Fibroblast of mammary gland (primary cell): ENCODE measurements around the gene TRIM26.

Experiments used
- DNase-seq: peaks from one replicate; pipeline ENCODE4 v3.0.0-alpha.2; 2010; ENCODE audit warnings: low read depth
- H3K4me3 ChIP-seq: 2 replicates; pipeline ENCODE4 v1.5.1; 2011; ENCODE audit warnings: low read depth, mild to moderate bottlenecking, low read length, moderate library complexity; ENCODE audit not compliant: control insufficient read depth
- TF ChIP-seq, protein P1 (sequence below): conservative IDR thresholded peaks from 2 replicates; pipeline ENCODE4 v1.5.1; 2011; ENCODE audit warnings: low read depth, low read length, inconsistent platforms; ENCODE audit not compliant: control insufficient read depth, insufficient read depth

TRIM26 gene

DNA sequence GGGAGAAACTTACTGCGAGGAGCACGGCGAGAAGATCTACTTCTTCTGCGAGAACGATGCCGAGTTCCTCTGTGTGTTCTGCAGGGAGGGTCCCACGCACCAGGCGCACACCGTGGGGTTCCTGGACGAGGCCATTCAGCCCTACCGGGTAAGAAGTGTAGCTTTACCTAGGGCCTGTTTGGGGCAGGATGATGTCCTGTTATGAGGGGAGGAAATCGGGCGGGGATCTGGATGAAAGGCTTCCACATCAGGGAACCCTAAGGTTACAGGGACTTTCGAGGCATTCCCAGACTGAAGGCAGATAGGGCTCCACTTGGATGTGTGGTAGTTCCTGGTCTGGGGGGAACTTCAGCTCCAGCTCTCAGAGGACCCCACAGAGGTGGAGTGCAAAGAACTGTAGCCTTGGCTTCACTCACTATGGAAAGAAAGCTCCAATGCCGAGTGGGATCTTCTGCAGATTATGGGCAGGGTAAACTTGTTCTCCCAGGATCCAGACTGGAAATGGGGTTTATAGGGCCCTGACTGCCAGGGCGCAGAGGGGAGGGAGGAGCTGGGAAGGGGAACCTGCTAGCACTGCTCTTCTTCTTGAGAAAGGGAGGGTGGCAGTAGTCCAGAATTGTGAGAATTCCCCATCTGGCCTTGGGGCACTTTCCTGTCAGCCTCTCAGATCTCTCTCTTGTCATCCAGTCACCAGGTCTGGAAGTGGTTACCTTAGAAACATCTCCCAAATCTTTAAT, 49.1 kb downstream of the TRIM26 start:
- no peak for DNase-seq
- H3K4me3 ChIP-seq = no peak overlapping the region
- TF ChIP-seq, protein P1, sequence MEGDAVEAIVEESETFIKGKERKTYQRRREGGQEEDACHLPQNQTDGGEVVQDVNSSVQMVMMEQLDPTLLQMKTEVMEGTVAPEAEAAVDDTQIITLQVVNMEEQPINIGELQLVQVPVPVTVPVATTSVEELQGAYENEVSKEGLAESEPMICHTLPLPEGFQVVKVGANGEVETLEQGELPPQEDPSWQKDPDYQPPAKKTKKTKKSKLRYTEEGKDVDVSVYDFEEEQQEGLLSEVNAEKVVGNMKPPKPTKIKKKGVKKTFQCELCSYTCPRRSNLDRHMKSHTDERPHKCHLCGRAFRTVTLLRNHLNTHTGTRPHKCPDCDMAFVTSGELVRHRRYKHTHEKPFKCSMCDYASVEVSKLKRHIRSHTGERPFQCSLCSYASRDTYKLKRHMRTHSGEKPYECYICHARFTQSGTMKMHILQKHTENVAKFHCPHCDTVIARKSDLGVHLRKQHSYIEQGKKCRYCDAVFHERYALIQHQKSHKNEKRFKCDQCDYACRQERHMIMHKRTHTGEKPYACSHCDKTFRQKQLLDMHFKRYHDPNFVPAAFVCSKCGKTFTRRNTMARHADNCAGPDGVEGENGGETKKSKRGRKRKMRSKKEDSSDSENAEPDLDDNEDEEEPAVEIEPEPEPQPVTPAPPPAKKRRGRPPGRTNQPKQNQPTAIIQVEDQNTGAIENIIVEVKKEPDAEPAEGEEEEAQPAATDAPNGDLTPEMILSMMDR = no peak

DNA sequence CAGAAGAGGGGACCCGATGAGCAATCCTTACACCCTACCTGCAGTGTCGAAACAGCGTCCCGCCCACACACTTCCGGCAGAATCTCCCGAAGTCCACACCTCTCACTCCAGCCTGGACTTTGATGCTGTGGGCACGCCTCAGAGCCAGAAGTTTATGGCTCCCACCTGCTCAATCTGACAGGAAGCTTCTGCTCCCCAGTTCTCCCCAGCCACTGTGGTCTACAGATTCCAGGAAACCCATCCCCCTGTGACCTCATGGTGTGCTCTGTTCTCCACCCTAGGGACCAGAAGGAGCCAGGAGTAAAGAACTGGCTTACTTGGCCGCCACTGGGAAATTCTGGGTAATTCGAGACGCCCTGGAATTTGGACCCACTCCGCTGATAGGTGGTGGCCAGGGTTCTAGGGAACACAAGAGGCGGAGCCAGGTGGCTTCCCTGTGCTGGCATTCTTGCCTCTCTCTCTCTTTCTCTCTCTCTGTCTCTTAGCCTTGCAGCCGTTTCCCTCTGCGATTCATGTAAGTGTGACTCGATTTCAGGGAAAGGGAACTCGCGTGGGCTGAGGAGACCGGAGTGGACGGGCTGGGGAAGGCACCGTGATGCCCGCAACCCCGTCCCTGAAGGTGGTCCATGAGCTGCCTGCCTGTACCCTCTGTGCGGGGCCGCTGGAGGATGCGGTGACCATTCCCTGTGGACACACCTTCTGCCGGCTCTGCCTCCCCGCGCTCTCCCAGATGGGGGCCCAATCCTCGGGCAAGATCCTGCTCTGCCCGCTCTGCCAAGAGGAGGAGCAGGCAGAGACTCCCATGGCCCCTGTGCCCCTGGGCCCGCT, 49.9 kb downstream of the TRIM26 start, which contains the start of gene TRIM15:
Gene TRIM15 (plus strand): TSS at position 457 of the 828 bp plus-strand sequence. CDS start 139 bp downstream, at position 596.
- H3K4me3 ChIP-seq = no peak within 1 kb of the TSS
- DNase-seq = no peak
- TF ChIP-seq, protein P1 = no peak

DNA sequence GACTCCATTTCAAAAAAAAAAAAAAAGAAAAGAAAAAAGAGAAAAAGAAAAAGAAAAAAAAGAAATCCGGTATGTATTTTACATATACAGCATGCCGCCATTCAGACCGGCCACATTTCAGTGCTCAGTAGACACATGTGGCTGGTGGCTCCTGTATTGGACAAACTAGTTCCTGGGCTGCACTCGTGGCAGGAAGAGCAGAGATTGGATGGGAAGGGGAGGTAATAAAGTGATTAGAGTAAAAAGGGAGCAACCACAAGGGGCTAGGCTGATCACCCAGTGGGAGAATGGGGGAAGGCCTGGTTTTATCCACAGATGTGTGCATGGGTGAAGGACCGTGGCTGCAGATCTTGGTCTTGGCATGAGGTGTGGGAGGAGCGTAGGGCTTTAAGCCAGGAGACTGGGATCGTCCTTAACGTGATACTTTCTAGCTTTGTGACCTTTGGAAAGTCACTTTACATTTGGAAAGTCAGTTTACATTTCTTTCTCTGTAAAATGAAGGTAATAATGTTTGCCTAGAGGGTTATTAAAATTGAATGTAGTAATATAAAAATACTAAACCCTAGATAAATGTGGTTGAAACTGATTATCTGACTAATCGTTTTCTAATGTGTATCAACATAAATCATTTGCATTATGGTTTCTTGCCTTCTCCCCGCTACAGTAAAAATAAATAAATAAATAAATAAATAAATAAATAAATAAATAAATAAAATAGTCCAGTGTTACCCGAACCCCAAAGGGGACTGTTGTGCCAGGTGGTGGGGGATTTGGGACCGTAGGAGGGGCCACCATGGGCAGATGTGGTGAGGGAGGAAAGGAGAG, 50.7 kb downstream of the TRIM26 start:
- no peak overlapping the region for H3K4me3 ChIP-seq
- TF ChIP-seq, protein P1 = no peak
- DNase-seq = no peak

DNA sequence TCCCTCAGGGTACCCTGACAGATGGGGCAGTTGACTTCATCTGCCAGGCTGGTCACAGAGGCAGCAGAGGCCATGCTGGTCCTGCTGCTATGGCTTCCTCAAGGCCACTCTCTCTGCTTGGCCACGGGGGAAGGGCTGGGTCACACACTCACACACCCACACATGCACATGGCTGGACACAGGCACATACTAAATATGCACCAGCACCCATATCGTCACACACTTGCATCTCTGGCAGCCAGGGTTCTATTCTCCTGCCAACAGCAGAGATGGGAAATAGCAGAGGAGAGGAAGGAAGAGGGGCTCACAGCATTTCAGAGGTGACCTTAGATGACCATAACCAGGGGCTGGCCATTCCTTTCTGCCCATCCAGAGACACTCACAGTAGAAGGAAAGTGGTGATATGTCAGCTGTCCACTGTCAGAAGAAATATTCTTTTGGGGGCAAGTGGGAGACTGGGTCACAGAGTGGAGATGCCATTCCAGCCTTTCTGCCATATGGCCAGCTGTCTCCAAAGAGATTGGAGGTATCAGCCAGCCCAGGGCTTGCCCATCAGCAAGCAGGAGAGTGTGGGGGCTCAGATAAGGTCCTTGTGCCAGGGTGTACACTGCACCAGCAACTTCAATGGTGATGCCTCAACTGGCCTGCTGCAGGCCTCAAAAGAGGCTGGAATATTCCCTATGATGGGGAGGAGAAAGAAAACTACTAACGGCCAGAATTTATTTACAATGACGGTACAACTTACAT, 52.2 kb downstream of the TRIM26 start, which contains the start of gene TRIM10:
Gene TRIM10 (minus strand): TSS at position 427 of the 747 bp plus-strand sequence. CDS start 353 bp downstream, at position 74.
- DNase-seq = no peak
- no peak within 1 kb of the TSS for H3K4me3 ChIP-seq
- TF ChIP-seq, protein P1 = no peak

DNA sequence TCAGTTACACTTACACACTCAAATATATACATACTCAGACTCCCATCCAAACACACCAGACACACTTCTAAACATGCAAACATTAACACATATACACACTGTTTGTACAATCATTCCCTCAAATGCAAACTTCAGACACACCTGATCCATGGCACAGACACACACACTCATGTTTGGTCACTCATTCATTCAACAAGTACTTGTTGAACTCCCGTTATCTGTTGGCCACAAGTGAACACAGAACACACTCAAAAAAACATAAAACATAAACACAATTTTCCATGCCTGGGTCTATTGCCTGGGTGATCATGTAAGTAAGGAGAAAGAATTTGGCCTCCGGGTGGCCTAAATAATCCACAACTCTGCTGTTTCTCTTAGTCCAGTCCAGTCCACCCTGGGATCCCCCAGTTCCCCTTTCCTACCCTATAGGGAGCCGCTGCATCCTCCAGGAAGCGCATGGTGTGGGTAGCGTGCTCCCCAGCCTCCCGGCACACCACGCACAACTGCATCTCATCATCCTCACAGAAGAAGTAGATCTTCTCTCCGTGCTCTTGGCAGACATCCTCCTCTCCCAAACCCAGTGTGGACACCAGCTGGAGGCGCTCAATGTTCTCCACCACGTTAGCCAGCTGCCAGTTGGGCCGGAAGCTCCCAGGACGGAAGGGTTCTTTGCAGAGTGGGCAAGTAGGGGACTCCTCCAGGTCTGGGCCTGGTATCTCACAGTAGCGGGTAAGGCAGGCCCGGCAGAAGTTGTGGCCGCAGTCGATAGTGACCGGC, 53.0 kb downstream of the TRIM26 start:
- H3K4me3 ChIP-seq = no peak overlapping the region
- TF ChIP-seq, protein P1 = no peak
- no peak for DNase-seq
